ENCODE measurements around the gene HAUS7. TPM values are rescaled to one million over a fixed set of nuclear protein-coding genes. Genes with fewer than 3 reads are reported as not detected.
A peak's percentile ranks its signal among the peaks of the same experiment; 100 is the strongest.

The HAUS7 gene
- total RNA-seq, 6 donors from 2014 or later: 3.7 to 61.8 (median 23.0) TPM

DNA sequence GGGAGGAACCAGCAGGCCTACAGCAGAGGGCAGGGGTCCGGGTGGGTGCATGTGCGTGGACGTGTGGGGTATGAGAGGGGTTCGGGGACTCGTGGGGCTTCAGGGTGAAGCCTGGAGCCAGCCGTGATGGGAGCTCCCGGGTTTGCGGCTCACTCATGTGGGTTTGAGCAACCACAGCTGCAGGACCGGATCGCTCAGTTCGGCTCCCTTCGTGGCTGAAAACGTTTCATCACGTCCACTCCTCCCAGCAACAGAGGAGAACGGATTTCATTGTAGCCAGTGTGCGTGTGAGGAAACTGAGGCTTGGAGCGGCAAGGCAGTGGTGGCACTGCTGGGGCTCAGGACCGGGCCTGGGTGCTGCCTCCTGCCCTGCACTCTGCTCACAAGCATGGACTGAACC lies 35.0 kb upstream of the HAUS7 start:
- Histone ChIP-seq H3K9me3 (no peaks in the 10 kb centered on the region), H3K27me3 (no peaks in the 10 kb centered on the region), H3K27ac (no peak overlapping the region), H3K4me3 (no peak overlapping the region), H3K36me3 (no peaks in the 10 kb centered on the region), H3K4me1 (peaks cover 0 to 5% (median 0%) of the 10 kb centered on the region in 4 donors)
- DNase-seq (peak in 1 of 2 donors; percentile 19), ATAC-seq (ENCODE audit: low FRiP score in 2 of 2) (no peak)
- 80% methylated on average over 18 of the region's 18 CpGs; no CpG with 5 or more reads in 1 of the 2 donors for WGBS, 2 donors
- no peak for TF ChIP-seq POLR2AphosphoS5 (IDR thresholded peaks at IDR 0.05)
- no peak for TF ChIP-seq EP300 (IDR thresholded peaks at IDR 0.05)
- TF ChIP-seq, protein P1, sequence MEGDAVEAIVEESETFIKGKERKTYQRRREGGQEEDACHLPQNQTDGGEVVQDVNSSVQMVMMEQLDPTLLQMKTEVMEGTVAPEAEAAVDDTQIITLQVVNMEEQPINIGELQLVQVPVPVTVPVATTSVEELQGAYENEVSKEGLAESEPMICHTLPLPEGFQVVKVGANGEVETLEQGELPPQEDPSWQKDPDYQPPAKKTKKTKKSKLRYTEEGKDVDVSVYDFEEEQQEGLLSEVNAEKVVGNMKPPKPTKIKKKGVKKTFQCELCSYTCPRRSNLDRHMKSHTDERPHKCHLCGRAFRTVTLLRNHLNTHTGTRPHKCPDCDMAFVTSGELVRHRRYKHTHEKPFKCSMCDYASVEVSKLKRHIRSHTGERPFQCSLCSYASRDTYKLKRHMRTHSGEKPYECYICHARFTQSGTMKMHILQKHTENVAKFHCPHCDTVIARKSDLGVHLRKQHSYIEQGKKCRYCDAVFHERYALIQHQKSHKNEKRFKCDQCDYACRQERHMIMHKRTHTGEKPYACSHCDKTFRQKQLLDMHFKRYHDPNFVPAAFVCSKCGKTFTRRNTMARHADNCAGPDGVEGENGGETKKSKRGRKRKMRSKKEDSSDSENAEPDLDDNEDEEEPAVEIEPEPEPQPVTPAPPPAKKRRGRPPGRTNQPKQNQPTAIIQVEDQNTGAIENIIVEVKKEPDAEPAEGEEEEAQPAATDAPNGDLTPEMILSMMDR (IDR thresholded peaks at IDR 0.05): no peak
- no peak for TF ChIP-seq POLR2A (IDR thresholded peaks at IDR 0.05)

DNA sequence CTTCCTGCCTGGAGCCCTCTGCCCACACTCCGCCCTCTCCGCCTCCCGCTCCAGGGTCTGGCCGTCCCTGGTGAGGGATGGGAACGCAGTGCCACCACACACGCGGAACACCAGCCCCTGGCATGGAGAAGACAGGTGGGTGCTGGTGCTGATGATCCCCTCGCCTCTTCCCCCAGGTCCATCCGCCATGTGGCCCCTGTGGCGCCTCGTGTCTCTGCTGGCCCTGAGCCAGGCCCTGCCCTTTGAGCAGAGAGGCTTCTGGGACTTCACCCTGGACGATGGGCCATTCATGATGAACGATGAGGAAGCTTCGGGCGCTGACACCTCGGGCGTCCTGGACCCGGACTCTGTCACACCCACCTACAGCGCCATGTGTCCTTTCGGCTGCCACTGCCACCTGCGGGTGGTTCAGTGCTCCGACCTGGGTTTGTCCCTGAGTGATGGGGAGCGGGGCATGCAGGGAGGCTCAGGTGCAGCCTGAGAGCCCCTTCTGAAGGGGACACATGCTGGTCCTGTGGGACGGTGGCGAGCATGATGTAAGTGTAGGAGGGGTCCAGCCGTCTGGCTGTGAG lies 34.2 kb upstream of the HAUS7 start:
- no peaks in the 10 kb centered on the region for H3K36me3 ChIP-seq
- no peaks in the 10 kb centered on the region for H3K27me3 ChIP-seq
- H3K4me3 ChIP-seq: no peak overlapping the region
- H3K4me1 ChIP-seq: peaks cover 0 to 5% (median 0%) of the 10 kb centered on the region in 4 donors
- WGBS, 2 donors: 82% methylated on average over 16 of the region's 26 CpGs; no CpG with 5 or more reads in 1 of the 2 donors
- peak in 1 of 2 donors; percentile 40 for DNase-seq
- no peak for ATAC-seq (ENCODE audit: low FRiP score in 2 of 2)
- H3K27ac ChIP-seq: no peak overlapping the region
- TF ChIP-seq EP300 (IDR thresholded peaks at IDR 0.05) (no peak), POLR2AphosphoS5 (IDR thresholded peaks at IDR 0.05) (no peak), POLR2A (IDR thresholded peaks at IDR 0.05) (no peak)
- TF ChIP-seq, protein P1 (IDR thresholded peaks at IDR 0.05): no peak
- no peaks in the 10 kb centered on the region for H3K9me3 ChIP-seq

DNA sequence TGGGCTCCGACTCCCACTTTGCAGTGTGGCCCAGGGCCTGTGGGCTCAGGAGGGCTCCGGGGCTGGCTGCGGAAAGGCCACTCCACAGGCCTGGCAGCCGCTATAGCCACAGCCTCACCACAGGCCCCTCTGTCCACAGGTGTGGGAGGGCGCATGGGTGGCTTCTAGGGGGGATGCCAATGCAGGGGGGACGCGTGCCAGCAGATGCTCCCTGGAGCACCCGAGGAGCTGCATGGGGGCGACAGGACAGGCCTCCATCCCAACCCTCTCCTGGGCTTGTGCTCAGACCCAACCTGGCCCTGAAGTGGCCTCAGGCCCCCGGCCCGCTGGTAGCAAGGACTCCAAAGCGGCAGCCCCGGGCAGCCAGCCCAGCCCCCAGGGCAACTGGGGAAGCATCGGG lies 32.4 kb upstream of the HAUS7 start:
- WGBS, 2 donors: 85 to 100% methylated on average over 2 to 10 of the region's 14 CpGs
- no peak for ATAC-seq (ENCODE audit: low FRiP score in 2 of 2)
- DNase-seq: peak in 1 of 2 donors; percentile 50

DNA sequence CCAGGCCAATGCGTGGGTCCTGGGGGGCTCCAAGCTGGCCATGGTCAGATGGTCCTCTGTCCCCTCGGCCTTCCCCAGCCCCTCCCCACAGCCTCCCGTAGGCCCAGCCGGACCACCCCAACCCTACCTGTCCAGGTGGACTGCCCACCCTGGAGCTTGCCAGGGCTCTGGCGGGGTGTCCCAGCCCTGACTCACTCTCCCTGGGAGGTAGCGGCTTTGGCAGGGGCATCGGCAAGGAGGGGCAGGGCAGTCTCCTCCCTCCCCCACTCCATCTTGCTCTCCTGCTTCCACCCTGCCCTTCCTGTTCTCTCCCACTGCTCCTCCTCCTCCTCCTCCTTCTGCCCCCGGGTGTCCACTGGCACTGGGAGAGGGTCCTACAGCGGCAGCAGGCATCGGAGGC lies 31.8 kb upstream of the HAUS7 start:
- Histone ChIP-seq H3K36me3 (no peaks in the 10 kb centered on the region), H3K9me3 (no peaks in the 10 kb centered on the region), H3K4me3 (no peak overlapping the region), H3K27me3 (no peaks in the 10 kb centered on the region), H3K27ac (peak overlapping the region in 1 of 4 donors; percentile 42), H3K4me1 (peaks cover 0 to under 1% (median 0%) of the 10 kb centered on the region in 4 donors)
- DNase-seq (peak in 1 of 2 donors; percentile 24), ATAC-seq (ENCODE audit: low FRiP score in 2 of 2) (no peak)
- no peak for TF ChIP-seq POLR2A (IDR thresholded peaks at IDR 0.05)
- TF ChIP-seq POLR2AphosphoS5 (IDR thresholded peaks at IDR 0.05): no peak
- TF ChIP-seq, protein P1 (IDR thresholded peaks at IDR 0.05): no peak
- no peak for TF ChIP-seq EP300 (IDR thresholded peaks at IDR 0.05)
- WGBS, 2 donors: 63 to 82% methylated on average over 3 to 10 of the region's 10 CpGs

More for the DNA sequence above, 32.4 kb upstream of the HAUS7 start:
- H3K27me3 ChIP-seq: no peaks in the 10 kb centered on the region
- H3K36me3 ChIP-seq: no peaks in the 10 kb centered on the region
- H3K27ac ChIP-seq: no peak overlapping the region
- H3K4me1 ChIP-seq: peaks cover 0 to 5% (median 0%) of the 10 kb centered on the region in 4 donors
- no peak overlapping the region for H3K4me3 ChIP-seq
- TF ChIP-seq POLR2A (IDR thresholded peaks at IDR 0.05) (no peak), POLR2AphosphoS5 (IDR thresholded peaks at IDR 0.05) (no peak), EP300 (IDR thresholded peaks at IDR 0.05) (no peak)
- TF ChIP-seq, protein P1 (IDR thresholded peaks at IDR 0.05): no peak
- no peaks in the 10 kb centered on the region for H3K9me3 ChIP-seq

DNA sequence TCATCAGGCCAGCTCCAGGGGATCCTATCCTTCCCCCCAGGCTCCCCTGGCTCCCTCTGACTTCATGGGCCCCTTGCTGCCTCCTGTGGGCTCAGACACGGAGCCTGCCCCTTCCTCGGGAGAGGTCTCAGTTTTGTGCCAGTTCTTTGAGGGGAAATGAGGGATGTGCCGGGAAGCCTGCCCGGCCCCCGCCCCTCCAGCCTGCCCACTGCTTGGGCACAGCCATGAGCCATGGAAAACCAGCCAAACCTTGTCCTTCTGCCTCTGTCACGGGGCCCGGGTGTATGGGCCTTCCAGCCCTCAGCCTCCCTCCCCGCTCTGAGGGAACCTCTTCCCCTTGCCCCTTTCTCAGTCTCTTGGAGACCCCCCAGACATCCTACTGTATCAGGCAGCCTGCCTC lies 31.2 kb upstream of the HAUS7 start:
- DNase-seq: no peak
- H3K4me1 ChIP-seq: no peaks in the 10 kb centered on the region
- H3K27ac ChIP-seq: peak overlapping the region in 1 of 4 donors; percentile 42
- no peaks in the 10 kb centered on the region for H3K36me3 ChIP-seq
- no peaks in the 10 kb centered on the region for H3K9me3 ChIP-seq
- no peak overlapping the region for H3K4me3 ChIP-seq
- no peak for ATAC-seq (ENCODE audit: low FRiP score in 2 of 2)
- H3K27me3 ChIP-seq: no peaks in the 10 kb centered on the region
- TF ChIP-seq, protein P1 (IDR thresholded peaks at IDR 0.05): no peak
- TF ChIP-seq POLR2A (IDR thresholded peaks at IDR 0.05): no peak
- no peak for TF ChIP-seq POLR2AphosphoS5 (IDR thresholded peaks at IDR 0.05)
- TF ChIP-seq EP300 (IDR thresholded peaks at IDR 0.05): no peak
- WGBS, 2 donors: 86 to 96% methylated on average over 6 to 8 of the region's 8 CpGs
